Measurements from ENCODE around the gene PIP5K1B.

The PIP5K1B gene

DNA sequence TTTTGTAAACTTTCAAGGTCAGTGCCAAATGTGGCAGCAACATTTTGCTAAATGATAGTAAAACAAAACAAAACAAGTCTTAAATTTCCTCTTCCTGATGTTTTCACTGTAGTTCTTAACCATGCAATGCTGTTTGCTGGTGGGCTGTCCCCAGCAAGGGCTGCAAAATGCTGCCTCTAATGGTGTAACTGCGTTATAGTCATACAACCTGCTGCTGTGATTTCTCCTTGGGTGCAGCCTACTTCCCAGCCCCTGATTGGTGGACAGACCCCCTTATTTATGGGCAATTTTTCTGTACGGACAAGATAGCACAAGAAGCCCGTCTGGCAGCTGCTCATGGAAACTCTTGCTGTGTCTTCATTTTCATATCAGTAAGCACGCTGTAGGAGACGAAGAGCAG is 26.6 kb upstream of the PIP5K1B start:
- H3K27ac ChIP-seq = no peak overlapping the region
- POLR2A ChIA-PET (ENCODE audit: low non-redundant PET) = no interaction called here
- no peak for DNase-seq (ENCODE audit: low spot score)
- CTCF ChIA-PET = no interaction called here
- TF ChIP-seq, protein P1, sequence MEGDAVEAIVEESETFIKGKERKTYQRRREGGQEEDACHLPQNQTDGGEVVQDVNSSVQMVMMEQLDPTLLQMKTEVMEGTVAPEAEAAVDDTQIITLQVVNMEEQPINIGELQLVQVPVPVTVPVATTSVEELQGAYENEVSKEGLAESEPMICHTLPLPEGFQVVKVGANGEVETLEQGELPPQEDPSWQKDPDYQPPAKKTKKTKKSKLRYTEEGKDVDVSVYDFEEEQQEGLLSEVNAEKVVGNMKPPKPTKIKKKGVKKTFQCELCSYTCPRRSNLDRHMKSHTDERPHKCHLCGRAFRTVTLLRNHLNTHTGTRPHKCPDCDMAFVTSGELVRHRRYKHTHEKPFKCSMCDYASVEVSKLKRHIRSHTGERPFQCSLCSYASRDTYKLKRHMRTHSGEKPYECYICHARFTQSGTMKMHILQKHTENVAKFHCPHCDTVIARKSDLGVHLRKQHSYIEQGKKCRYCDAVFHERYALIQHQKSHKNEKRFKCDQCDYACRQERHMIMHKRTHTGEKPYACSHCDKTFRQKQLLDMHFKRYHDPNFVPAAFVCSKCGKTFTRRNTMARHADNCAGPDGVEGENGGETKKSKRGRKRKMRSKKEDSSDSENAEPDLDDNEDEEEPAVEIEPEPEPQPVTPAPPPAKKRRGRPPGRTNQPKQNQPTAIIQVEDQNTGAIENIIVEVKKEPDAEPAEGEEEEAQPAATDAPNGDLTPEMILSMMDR (conservative IDR thresholded peaks at IDR 0.05; ENCODE audit: low read depth) = no peak

DNA sequence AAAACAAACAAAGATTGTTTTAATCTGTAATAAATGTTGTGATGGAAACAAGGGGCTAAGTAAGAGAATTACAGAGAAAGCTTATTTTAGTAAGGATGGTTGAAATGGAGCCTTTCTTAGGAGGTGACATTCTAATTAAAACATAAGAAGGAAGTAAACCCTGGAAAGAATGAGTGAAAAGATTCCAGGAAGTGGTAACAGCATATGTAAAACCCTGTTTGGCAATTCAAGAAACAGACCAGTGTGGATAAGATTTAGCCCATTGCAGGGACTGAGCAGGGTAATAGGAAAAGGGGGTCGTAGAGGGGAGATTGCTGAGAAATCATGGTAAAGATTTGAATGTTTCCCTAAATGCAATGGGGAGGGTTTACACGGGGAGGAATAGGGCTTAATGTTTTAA is 21.6 kb upstream of the PIP5K1B start:
- POLR2A ChIA-PET (ENCODE audit: low non-redundant PET) = no interaction called here
- no peak overlapping the region for H3K27ac ChIP-seq
- TF ChIP-seq, protein P1 (conservative IDR thresholded peaks at IDR 0.05; ENCODE audit: low read depth) = no peak
- CTCF ChIA-PET = interaction anchor here (0.7 kb wide), 1 partner anchor 14 kb away, joined by 3 read pairs; no protein-coding TSS in a partner anchor
- DNase-seq (ENCODE audit: low spot score) = no peak

DNA sequence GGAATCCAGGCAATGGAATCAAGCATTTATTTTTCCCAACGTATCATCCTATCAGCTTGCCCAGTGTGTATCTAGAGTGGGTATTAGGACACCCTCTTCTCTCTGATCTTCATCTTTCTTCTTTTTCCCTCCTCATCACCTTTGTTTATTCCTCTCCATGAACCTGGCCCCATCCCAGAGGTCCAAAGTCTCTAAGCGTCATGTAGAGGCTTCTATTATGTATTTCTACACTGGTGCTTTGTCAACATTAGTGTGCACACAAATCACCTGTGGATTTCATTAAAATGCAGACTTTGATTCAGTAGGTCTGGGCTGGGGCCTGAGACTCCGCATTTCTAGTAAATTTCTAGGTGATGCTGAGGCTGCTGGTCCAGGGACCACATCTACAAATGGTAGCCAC is 19.8 kb upstream of the PIP5K1B start:
- CTCF ChIA-PET = interaction anchor here (0.7 kb wide), 1 partner anchor 57 kb away, joined by 3 read pairs; no protein-coding TSS in a partner anchor
- H3K27ac ChIP-seq = no peak overlapping the region
- POLR2A ChIA-PET (ENCODE audit: low non-redundant PET) = no interaction called here
- TF ChIP-seq, protein P1 (conservative IDR thresholded peaks at IDR 0.05; ENCODE audit: low read depth) = no peak
- no peak for DNase-seq (ENCODE audit: low spot score)

DNA sequence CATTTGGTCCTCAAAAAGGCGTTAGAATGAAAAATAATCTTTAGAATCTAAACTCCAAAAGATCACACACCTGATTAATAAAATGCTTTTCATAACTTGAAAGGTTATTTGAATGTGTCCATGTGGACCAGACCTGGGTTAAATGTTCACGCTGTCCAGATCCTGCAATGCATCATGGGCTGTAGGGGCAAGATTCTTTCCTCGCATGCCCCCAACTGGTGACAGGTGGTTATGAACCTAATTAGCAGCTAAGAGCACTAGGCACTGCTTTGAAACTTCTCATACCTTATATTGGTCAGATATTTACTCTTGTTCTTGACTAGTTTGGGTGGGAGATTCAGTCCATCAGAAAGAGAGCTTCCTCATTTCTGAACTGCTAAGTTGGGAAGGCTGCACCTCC is 19.3 kb upstream of the PIP5K1B start:
- ChIA-PET CTCF (interaction anchor here (0.7 kb wide), 1 partner anchor 12 kb away, joined by 4 read pairs; no protein-coding TSS in a partner anchor), POLR2A (ENCODE audit: low non-redundant PET) (no interaction called here)
- TF ChIP-seq, protein P1 (conservative IDR thresholded peaks at IDR 0.05; ENCODE audit: low read depth) = no peak

DNA sequence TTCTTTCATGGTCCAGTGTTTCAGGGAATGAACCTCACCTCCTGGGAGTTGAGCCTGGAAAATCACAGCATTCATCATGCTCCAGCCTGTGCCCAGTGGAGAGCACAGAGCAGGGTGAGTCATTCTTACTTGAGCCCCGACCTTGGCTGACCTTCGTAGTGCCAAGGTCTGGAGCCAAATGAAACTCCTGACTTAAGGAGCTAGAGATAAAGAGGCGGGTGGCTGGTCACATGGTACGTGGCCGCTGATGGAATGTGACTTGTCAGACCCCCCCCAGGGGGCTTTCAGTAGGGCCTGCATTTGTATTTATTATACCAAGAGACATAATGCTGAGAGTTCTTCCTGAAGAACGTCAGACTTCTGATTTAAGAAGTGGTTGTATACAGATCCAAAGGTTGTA is 15.0 kb upstream of the PIP5K1B start:
- no peak overlapping the region for H3K27ac ChIP-seq
- POLR2A ChIA-PET (ENCODE audit: low non-redundant PET) = no interaction called here
- CTCF ChIA-PET = no interaction called here
- no peak for DNase-seq (ENCODE audit: low spot score)
- TF ChIP-seq, protein P1 (conservative IDR thresholded peaks at IDR 0.05; ENCODE audit: low read depth) = no peak

More for the DNA sequence above, 19.3 kb upstream of the PIP5K1B start:
- no peak overlapping the region for H3K27ac ChIP-seq
- no peak for DNase-seq (ENCODE audit: low spot score)

DNA sequence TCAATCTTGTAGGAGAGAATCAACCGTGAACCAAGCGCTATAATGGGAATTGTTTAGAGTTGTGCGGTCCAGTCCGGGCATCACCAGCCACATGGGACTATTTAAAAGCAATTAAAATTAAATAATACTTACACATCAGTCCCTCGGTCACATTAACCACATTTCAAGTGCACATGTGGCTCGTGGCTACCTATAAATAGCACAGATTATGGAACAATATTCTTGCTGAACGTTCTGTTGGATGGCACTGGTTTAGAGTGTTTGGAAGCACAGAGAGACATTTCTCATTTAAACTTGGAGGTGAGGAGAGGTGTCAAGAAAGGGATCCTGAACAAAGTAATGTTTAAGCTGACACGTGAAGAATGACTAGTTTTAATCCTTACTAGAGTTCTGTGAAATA is 12.5 kb upstream of the PIP5K1B start:
- ChIA-PET POLR2A (ENCODE audit: low non-redundant PET) (no interaction called here), CTCF (interaction anchor here (0.6 kb wide), 1 partner anchor 22 kb away, joined by 3 read pairs; no protein-coding TSS in a partner anchor)
- TF ChIP-seq, protein P1 (conservative IDR thresholded peaks at IDR 0.05; ENCODE audit: low read depth) = no peak
- H3K27ac ChIP-seq = no peak overlapping the region
- no peak for DNase-seq (ENCODE audit: low spot score)

DNA sequence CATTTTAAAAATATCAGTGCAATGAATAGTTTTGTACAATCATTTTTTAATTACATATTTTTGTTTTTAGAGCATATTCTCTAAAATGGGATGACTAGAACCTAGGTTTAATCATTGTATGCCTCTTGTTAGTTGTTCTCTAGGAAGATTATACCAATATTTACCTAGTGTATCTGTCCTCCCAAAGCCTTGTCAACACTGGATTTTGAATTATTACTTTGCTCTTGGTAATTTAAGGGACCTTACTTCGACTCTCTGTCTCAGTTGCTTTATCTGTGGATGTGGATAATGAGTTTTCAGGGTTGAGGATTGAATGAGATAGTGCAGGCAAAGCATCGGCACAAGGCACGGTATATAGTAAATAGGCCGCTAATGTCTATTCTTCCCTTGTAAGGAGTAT is 10.9 kb upstream of the PIP5K1B start:
- CTCF ChIA-PET = no interaction called here
- no peak for DNase-seq (ENCODE audit: low spot score)
- H3K27ac ChIP-seq = no peak overlapping the region
- POLR2A ChIA-PET (ENCODE audit: low non-redundant PET) = no interaction called here
- TF ChIP-seq, protein P1 (conservative IDR thresholded peaks at IDR 0.05; ENCODE audit: low read depth) = no peak

All from RWPE1 (cell line).